Dedifferentiated amniotic fluid mesenchymal stem cell (primary cell): ENCODE measurements around the gene FBN2.

Experiments used
- DNase-seq: peaks from one replicate; pipeline ENCODE4 v3.0.0-alpha.2; 2016; ENCODE audit errors: extremely low spot score

Gene FBN2

GRCh38 chr5:128538000-128538249 is at the start of gene FBN2:
TSS of gene FBN2 (minus strand) at chr5:128538245. CDS start at chr5:128537603, 642 bp downstream.
- no peak for DNase-seq

DNA sequence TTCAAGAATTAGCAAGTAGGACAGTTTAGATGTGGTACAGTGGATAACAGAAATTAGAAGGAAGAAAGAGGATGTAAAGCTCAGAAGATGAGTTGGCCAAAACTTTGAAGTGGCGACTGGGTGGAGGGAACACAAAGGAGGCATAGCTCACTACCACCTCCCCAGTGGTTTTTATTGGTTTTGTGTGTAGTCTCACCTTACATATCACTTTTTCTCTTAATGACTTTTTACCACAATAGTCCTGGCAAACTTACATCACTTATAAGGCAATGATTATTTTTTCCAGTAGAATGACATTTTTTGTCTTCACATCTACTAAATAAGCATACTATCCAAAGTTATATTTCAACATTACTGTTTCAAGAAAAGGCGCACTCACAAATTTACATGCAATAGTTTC is 49.2 kb upstream of the FBN2 start:
- no peak for DNase-seq

DNA sequence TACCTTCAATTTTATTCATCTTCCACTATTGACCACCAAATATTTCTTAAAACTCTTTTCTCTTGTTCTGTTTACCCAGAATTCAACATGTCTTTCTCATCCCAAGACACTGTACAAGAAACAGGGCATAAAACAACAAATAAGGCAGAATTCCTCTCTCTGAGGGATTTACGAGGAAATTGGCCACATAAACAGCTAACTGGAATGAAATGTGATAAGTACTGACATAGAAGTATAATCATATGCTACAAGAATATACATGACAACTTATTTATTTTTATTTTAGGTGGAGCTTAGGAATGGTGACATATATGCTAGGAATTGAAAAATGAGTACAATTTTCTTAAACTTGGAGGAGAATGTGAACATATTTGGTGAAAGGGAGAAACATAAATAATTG is 48.8 kb upstream of the FBN2 start:
- DNase-seq = peak; percentile 68

DNA sequence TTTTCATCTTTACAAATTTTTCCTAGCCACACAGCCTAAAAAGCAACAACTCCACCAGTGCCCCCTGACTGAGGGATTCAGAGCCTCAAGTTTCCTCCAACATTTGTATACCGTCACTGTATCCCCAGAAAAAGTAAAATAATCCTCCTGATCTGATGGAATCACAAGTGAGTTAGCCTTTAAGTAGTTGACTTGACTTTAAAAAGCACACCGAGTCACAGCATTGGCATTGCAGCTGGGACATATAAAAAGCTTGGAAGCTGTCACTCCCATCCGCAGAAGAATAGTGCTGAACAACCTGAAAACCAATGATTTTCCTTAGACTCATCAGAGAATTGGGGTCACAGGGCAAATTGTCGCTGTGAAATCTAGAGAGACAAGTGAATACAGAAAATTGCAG is 41.6 kb upstream of the FBN2 start:
- no peak for DNase-seq

GRCh38 chr5:128579093-128579492 is 41.0 kb upstream of the FBN2 start:
- peak; percentile 66 for DNase-seq

DNA sequence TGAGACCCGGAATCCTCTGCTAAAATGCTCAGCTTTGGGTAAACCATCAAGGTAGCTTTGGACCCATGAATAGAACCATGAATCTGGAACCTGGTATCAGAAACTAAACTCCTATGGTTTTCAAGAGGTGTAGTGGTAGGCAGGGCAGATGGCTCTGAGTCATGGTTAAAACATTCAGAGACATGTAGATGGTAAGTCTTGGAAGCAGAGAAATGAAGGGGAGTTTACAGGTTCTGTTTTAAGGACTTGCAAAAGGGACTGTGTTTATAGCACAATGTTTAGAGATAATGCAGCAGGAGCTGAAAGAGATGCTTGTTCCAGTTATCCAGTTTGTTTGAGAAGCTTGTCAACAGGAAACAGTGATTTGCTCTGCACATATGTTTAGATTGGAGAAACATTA is 36.0 kb upstream of the FBN2 start:
- DNase-seq = no peak

DNA sequence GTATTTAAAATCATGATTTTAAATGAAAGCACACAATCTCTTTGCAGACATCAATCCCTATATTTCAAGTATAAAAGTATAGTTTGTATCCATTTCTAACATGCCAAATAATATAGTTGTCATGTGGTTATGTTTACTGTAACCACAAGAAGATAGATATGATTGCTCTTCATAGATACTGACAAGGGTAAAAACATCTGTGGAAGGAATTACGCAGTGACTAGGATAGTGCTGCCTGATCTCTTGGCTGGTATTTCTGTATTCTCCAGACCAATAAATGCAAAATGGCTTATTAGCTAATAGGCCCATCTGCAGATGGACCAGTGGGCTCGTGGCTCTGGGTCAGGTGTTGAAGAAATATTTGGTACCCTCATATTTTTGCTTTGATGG is 34.9 kb upstream of the FBN2 start:
- DNase-seq = no peak

GRCh38 chr5:128572051-128572929 is 34.2 kb upstream of the FBN2 start:
- DNase-seq = peak; percentile 82

DNA sequence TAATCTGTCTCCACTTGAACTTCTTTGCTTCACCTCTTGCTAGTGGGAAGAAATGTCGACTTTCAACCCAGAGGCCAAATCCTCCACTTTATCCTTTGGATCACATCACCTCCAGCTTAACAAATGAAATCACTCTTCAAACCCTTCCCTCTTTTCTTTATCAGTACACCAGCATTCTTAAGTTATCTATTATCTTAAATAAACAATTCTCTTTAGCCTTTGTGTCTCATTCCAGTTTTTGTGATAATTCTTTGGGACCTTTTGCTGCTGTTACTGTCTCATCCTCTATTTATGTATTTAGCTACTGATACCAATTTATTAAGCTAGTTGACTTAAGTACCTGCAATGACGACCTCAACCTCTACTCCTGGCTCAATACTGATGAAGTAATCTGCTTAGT is 28.1 kb upstream of the FBN2 start:
- no peak for DNase-seq

DNA sequence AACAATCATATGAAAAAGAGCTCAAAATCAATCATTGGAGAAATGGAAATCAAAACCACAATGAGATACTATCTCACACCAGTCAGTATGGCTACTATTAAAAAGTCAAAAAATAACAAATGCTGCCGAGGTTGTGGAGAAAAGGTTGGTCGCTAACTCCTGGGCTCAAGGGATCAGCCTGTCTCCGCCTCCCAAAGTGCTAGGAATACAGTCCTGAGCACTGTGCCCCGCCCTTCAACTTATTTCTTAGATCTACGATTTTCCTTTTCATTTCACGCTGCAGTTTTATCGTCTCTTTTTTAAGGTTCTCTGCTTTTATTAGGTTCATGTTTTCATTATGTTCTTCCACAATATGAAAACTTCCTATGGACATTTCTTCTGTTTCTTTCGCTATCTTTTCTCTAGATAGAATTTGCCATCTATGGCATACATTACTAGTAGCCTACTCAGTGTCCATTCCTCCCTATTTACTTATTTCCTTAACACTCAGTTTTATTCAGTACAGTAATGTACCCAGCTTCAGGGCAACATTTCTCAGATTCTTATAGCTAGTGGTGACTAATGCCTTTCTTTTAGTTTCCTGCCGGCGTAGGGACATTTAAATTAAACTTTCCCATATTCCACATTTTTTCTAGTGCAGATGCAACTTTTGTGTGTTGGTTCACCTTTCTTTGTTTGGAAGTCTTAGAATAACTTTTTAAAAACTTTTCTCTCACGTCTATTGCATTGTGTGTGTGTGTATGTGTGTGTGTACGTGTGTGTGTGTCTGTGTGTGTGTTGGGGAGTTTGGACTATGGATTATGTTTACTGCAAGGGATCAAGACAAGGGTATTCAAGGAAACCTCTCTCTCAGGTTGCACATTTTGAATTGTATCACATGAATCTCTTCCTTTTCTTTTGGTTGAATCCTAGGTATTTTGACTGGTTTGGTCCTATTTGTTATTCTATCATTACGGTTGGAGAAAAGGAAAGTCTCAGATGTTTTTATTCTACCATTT is 21.6 kb upstream of the FBN2 start:
- peak; percentile 74 for DNase-seq

- DNase-seq = no peak
Measured at GRCh38 chr5:128553747-128554146, 15.7 kb upstream of the FBN2 start.

DNA sequence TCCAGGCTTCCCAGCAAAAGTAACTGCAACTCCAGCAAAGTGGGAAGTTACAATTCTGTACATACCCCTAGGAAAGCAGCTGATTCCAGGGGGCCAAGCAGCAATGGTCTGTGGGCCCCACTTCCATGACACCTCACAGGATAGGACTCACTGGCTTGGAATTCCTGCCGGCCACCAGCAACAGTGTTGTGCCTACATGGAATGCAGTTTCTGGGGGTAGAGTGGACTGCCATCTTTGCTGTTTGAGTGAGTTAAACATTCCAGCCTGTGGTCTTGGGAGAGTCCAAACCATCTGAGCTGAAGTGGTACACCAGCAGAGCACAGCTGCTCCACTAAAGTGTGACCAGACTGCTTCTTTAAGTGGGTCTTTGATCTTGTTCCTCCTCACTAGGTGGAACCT is 13.4 kb upstream of the FBN2 start:
- no peak for DNase-seq

DNA sequence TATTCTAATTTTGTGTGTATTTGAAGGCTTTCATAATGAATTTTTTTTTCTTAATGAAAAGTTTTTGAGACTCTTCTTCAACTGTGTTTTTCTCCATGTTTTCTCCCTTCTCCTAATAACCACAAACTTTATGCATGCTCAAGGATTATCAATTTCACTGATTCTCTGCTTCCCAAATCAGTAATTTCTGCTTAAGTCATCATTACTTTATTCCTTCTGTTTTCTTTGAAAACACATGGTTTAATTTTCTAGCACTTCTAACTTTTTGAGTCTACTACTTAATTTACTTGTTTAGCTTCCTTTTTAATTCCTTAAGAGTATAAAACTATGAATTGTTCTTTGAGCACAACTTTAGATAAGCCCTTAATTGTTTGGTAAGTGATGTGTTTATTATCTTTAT is 11.5 kb upstream of the FBN2 start:
- DNase-seq = no peak

DNA sequence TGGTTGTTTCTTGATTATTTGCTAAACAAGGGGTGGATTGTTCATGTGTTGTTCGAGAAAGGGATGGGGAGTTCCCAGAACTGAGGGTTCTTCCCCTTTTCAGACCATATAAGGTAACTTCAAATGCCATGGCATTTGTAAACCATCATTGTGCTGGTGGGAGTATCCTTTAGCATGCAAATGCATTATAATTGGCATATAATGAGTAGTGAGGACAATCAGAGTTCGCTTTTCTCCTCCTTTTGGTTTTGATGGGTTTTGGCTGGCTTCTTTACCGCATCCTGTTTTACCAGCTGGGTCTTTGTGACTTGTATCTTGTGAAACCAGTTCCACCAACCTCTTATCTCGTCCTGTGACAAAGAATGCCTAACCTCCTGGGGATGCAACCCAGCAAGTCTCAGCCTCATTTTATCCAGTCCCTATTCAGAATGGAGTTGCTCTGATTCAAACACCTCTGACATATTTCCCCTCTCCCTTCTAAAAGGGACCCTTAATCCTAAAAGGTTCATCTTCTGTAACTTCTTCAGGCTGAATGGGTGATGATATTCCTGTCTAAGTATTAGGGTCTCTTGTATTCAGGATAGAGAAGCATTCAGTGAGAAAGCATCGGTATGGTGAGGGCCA is 8.7 kb upstream of the FBN2 start:
- DNase-seq = no peak

DNA sequence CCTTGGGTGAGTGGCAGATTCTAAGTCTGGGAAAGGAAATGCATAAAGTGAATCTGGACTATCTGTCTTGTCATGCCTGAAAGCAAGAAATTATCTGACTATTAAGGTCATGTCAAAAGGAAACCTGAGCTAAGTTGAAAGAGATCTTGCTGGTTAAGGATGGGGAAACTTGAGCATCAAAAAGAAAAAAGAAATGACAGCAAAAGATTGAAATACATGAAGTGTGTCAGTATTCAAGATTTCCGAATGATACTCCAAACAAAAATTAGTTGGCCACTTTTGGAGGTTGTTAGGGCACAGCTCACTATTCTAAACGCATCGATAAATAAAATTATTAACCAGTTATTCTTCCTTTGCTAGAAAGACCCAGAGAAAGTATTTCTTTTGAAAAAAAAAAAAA is 3.3 kb upstream of the FBN2 start:
- DNase-seq = no peak

GRCh38 chr5:128539038-128539429 is 989 bp upstream of the FBN2 start:
- DNase-seq = no peak

- DNase-seq = peak; percentile 97
Measured at GRCh38 chr5:128538250-128539037, 399 bp upstream of the FBN2 start.

DNA sequence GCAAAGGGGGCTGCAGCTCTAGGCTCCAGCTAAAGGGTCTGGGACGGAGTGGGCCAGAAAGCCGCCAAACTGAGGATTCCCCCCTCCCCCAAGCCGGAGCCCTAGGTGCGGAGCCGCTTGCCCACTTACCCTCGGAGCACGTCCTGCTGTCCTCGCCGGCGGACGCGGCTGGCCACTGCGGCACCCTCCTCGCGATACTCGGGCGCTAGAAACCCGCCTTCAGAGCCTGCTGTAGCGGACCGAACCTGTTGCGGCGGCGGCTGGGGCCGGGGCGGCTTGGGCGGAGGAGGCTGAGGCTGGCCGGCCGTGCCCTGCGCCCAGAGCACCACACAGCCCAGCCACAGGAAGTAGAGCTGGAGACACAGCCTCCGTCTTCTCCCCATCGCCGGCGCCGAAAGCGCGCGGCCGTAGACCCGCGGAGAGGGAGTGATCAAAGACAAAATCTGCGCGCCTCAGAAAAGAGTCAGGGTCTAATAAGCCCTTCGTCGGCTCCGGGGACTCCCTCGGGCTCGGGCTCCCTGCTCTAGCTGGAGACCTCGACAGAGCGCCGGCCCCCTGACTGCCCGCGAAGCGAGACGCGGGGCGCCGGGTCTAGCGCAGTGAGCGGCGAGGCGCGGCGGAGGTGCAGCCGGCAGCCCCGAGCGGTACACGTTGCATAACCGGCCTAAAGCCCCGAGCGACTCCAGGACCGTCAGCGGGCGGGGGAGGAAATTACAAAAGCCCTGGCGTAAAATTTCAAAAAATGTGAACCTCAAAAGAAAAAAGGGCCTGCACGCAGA is 635 bp downstream of the FBN2 start:
- DNase-seq = peak; percentile 60

- DNase-seq = no peak
Measured at GRCh38 chr5:128536254-128537220, 1.5 kb downstream of the FBN2 start.

- no peak for DNase-seq
Measured at GRCh38 chr5:128535251-128535650, 2.8 kb downstream of the FBN2 start.
